ENCODE results near the gene INPP4A. TPM values are rescaled to one million over a fixed set of nuclear protein-coding genes. Genes with fewer than 3 reads are reported as not detected.

INPP4A gene
- polyA plus RNA-seq, 1 donor from 2014 or later, result 51.4 TPM

- Histone ChIP-seq H3K4me3 (ENCODE audit: low read length) (no peak overlapping the region), H3K9me2 (ENCODE audit: insufficient read depth, low read length) (no peaks in the 10 kb centered on the region), H3F3A (ENCODE audit: insufficient read depth, low read length, poor library complexity, severe bottlenecking) (no peaks in the 10 kb centered on the region), H3K27ac (ENCODE audit: low read length) (no peak overlapping the region), H3K9ac (ENCODE audit: low read length) (no peak overlapping the region), H3K9me3 (ENCODE audit: low read length) (no peaks in the 10 kb centered on the region), H3K4me2 (ENCODE audit: low read length) (no peak overlapping the region), H3K36me3 (ENCODE audit: insufficient read depth, low read length) (no peaks in the 10 kb centered on the region), H3K27me3 (ENCODE audit: insufficient read depth, low read depth, low read length) (no peaks in the 10 kb centered on the region), H2AFZ (ENCODE audit: low read depth, low read length) (no peak overlapping the region), H3K79me2 (replicated peaks; ENCODE audit: insufficient read depth, low read length) (no peaks in the 10 kb centered on the region), H4K20me1 (ENCODE audit: insufficient read depth) (no peaks in the 10 kb centered on the region)
- TF ChIP-seq SMC3 (conservative IDR thresholded peaks at IDR 0.05; ENCODE audit: poor library complexity) (no peak), TAF1 (IDR thresholded peaks at IDR 0.05; ENCODE audit: low read depth) (no peak), POLR2AphosphoS5 (IDR thresholded peaks at IDR 0.05) (no peak), MXI1 (conservative IDR thresholded peaks at IDR 0.05; ENCODE audit: poor library complexity, severe bottlenecking) (no peak), EP300 (conservative IDR thresholded peaks at IDR 0.05; ENCODE audit: poor library complexity, severe bottlenecking) (no peak), EZH2 (IDR thresholded peaks at IDR 0.05; ENCODE audit: borderline replicate concordance, insufficient read depth, low read length, poor library complexity, severe bottlenecking) (no peak), RAD21 (conservative IDR thresholded peaks at IDR 0.05) (no peak), CTCF (IDR thresholded peaks at IDR 0.05; ENCODE audit: poor library complexity, severe bottlenecking) (no peak), REST (IDR thresholded peaks at IDR 0.05; ENCODE audit: borderline replicate concordance) (no peak)
These were observed 88.1 kb downstream of the INPP4A start for GRCh38 chr2:98532756-98533155.

GRCh38 chr2:98533547-98533946 lies 88.9 kb downstream of the INPP4A start:
- no peaks in the 10 kb centered on the region for H3K36me3 ChIP-seq (ENCODE audit: insufficient read depth, low read length)
- H3K4me3 ChIP-seq (ENCODE audit: low read length), result no peak overlapping the region
- no peak for TF ChIP-seq REST (IDR thresholded peaks at IDR 0.05; ENCODE audit: borderline replicate concordance)
- TF ChIP-seq RAD21 (conservative IDR thresholded peaks at IDR 0.05), result no peak
- TF ChIP-seq SMC3 (conservative IDR thresholded peaks at IDR 0.05; ENCODE audit: poor library complexity), result no peak
- TF ChIP-seq EP300 (conservative IDR thresholded peaks at IDR 0.05; ENCODE audit: poor library complexity, severe bottlenecking), result no peak
- TF ChIP-seq POLR2AphosphoS5 (IDR thresholded peaks at IDR 0.05), result no peak
- no peak for TF ChIP-seq TAF1 (IDR thresholded peaks at IDR 0.05; ENCODE audit: low read depth)
- no peak for TF ChIP-seq EZH2 (IDR thresholded peaks at IDR 0.05; ENCODE audit: borderline replicate concordance, insufficient read depth, low read length, poor library complexity, severe bottlenecking)
- no peak for TF ChIP-seq CTCF (IDR thresholded peaks at IDR 0.05; ENCODE audit: poor library complexity, severe bottlenecking)
- no peak for TF ChIP-seq MXI1 (conservative IDR thresholded peaks at IDR 0.05; ENCODE audit: poor library complexity, severe bottlenecking)
- no peaks in the 10 kb centered on the region for H3K9me2 ChIP-seq (ENCODE audit: insufficient read depth, low read length)
- no peak overlapping the region for H3K9ac ChIP-seq (ENCODE audit: low read length)
- no peaks in the 10 kb centered on the region for H3F3A ChIP-seq (ENCODE audit: insufficient read depth, low read length, poor library complexity, severe bottlenecking)
- no peaks in the 10 kb centered on the region for H3K79me2 ChIP-seq (replicated peaks; ENCODE audit: insufficient read depth, low read length)
- H3K4me2 ChIP-seq (ENCODE audit: low read length), result no peak overlapping the region
- no peaks in the 10 kb centered on the region for H3K9me3 ChIP-seq (ENCODE audit: low read length)
- no peak overlapping the region for H2AFZ ChIP-seq (ENCODE audit: low read depth, low read length)
- H4K20me1 ChIP-seq (ENCODE audit: insufficient read depth), result no peaks in the 10 kb centered on the region
- H3K27ac ChIP-seq (ENCODE audit: low read length), result no peak overlapping the region
- H3K27me3 ChIP-seq (ENCODE audit: insufficient read depth, low read depth, low read length), result no peaks in the 10 kb centered on the region
